WERI-Rb-1 (cell line): ENCODE measurements around the gene SLC66A2.
A peak's percentile ranks its signal among the peaks of the same experiment; 100 is the strongest.

ENCODE experiments used
- DNase-seq: peaks from one replicate; pipeline ENCODE4 v3.0.0-alpha.2; 2020
- H3K27ac ChIP-seq: fragments of 250-450 bp; sonication (Bioruptor Pico); 2 replicates; pipeline ENCODE4 v1.5.1; 2020; ENCODE audit warnings: mild to moderate bottlenecking, moderate library complexity
- H3K27me3 ChIP-seq: fragments of 250-450 bp; sonication (Bioruptor Pico); 2 replicates; pipeline ENCODE4 v1.5.1; 2021; ENCODE audit warnings: mild to moderate bottlenecking, low read depth, moderate library complexity; ENCODE audit not compliant: insufficient read depth, severe bottlenecking
- H3K36me3 ChIP-seq: fragments of 250-450 bp; sonication (Bioruptor Pico); 2 replicates; pipeline ENCODE4 v1.5.1; 2020; ENCODE audit warnings: mild to moderate bottlenecking, moderate library complexity
- H3K4me3 ChIP-seq: 2 replicates; pipeline ENCODE4 v1.5.1; 2011; ENCODE audit warnings: low read depth, mild to moderate bottlenecking, control low read depth, low read length
- H3K9me3 ChIP-seq: fragments of 250-450 bp; sonication (Bioruptor Pico); 2 replicates; pipeline ENCODE4 v1.5.1; 2021; ENCODE audit warnings: mild to moderate bottlenecking, moderate library complexity; ENCODE audit not compliant: severe bottlenecking
- CTCF ChIP-seq: IDR thresholded peaks from 2 replicates; pipeline ENCODE4 v1.5.1; 2011; ENCODE audit warnings: low read depth, mild to moderate bottlenecking, control low read depth, inconsistent platforms, low read length

SLC66A2 gene

GRCh38 chr18:79861687-79862086 lies 89.8 kb downstream of the SLC66A2 start:
- TF ChIP-seq CTCF: no peak
- Histone ChIP-seq H3K36me3 (no peaks in the 10 kb centered on the region), H3K9me3 (peaks cover 5% of the 10 kb centered on the region), H3K4me3 (no peak overlapping the region), H3K27me3 (no peaks in the 10 kb centered on the region), H3K27ac (no peak overlapping the region)
- no peak for DNase-seq

- Histone ChIP-seq H3K27me3 (no peaks in the 10 kb centered on the region), H3K4me3 (no peak overlapping the region), H3K27ac (no peak overlapping the region), H3K36me3 (no peaks in the 10 kb centered on the region), H3K9me3 (peaks cover 5% of the 10 kb centered on the region)
- TF ChIP-seq CTCF: no peak
- no peak for DNase-seq
These were observed 92.1 kb downstream of the SLC66A2 start for GRCh38 chr18:79859314-79859713.

GRCh38 chr18:79857082-79857671 lies 94.3 kb downstream of the SLC66A2 start:
- no peak overlapping the region for H3K27ac ChIP-seq
- peaks cover 5% of the 10 kb centered on the region for H3K9me3 ChIP-seq
- TF ChIP-seq CTCF: no peak
- H3K27me3 ChIP-seq: no peaks in the 10 kb centered on the region
- DNase-seq: peak; percentile 9
- no peak overlapping the region for H3K4me3 ChIP-seq
- H3K36me3 ChIP-seq: no peaks in the 10 kb centered on the region

GRCh38 chr18:79856119-79857007 lies 95.1 kb downstream of the SLC66A2 start:
- no peaks in the 10 kb centered on the region for H3K27me3 ChIP-seq
- peak overlapping the region; percentile 88 for H3K27ac ChIP-seq
- peak overlapping the region; percentile 38 for H3K4me3 ChIP-seq
- peaks cover under 1% of the 10 kb centered on the region for H3K9me3 ChIP-seq
- TF ChIP-seq CTCF: no peak
- DNase-seq: peak; percentile 95
- H3K36me3 ChIP-seq: no peaks in the 10 kb centered on the region

GRCh38 chr18:79855147-79855933 lies 96.1 kb downstream of the SLC66A2 start:
- DNase-seq: no peak
- H3K4me3 ChIP-seq: no peak overlapping the region
- H3K36me3 ChIP-seq: no peaks in the 10 kb centered on the region
- no peaks in the 10 kb centered on the region for H3K27me3 ChIP-seq
- TF ChIP-seq CTCF: no peak
- H3K27ac ChIP-seq: no peak overlapping the region
- H3K9me3 ChIP-seq: no peaks in the 10 kb centered on the region
